Myocyte (in vitro differentiated cells): ENCODE results near the gene ZNF677. TPM values are rescaled to one million over a fixed set of nuclear protein-coding genes. Genes with fewer than 3 reads are reported as not detected.
"Not testable (repeated sequence)": the region's sequence is repeated elsewhere in the genome, so short reads cannot be mapped to it uniquely, and the experiment has no call there.

Experiments used
- DNase-seq: peaks from one replicate; pipeline ENCODE4 v3.0.0-alpha.2; 2012; ENCODE audit warnings: low read depth
- polyA plus RNA-seq: library from polyadenylated mRNA; unstranded; fragments of >200 nt; gene quantifications from one replicate; pipeline ENCODE4 v1.2.1, GENCODE V29; 2012; ENCODE audit warnings: missing spikeins
- total RNA-seq: library from RNA; depleted of rRNA; stranded (reverse); fragments of >200 nt; gene quantifications from 2 replicates; pipeline ENCODE4 v1.2.3, GENCODE V29; 2014

ZNF677 gene
- 5.8 and 10.6 TPM in 2 replicates for total RNA-seq
- 8.2 TPM for polyA plus RNA-seq

- DNase-seq, result peak; percentile 65
These were observed at the start of gene ZNF677 for GRCh38 chr19:53254411-53255341. Gene ZNF677 (minus strand): TSS chr19:53254873. CDS start chr19:53251550, 3,323 bp downstream.

- DNase-seq, result not testable (repeated sequence)
These were observed 46.7 kb upstream of the ZNF677 start for GRCh38 chr19:53301341-53301740.

GRCh38 chr19:53294786-53295441 lies 40.2 kb upstream of the ZNF677 start:
- DNase-seq, result no peak

DNA sequence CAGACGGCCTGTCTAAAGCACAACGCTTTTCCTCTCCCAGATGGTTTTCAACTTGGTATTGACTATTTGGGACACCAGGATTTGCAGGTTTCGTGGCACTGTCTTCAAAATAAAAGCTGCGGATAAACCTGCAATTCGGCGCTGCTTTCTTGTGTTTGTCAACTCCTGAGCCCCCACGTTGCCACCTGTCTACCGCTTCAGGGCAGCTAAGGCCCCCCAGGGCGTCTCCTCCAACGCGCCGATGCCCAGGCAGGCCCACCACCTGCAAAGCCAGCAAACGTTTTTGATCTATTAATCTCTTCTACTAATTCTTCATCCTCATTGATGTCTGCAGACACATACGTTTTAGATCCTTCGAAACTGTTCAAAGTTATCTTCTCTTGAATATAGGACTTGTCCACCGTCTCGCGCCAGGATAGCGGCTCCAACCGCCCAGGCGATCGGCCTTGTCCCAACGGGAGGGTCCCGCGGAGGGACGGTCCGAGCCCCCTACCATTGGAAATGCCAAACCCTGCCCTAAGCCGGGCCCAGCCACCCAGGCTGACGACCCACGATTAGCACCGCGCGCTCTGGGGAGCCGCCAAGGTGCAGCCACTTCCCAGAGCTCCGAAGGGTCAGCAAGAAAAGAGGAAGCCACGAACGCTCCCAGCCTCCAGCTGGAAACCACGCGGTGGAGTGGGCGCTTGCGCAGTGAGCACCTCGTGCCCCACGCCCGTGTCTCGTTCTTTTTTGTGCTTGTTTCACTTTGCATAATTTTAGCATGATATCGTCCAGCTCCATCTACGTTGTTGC lies 36.3 kb upstream of the ZNF677 start:
- no peak for DNase-seq

DNA sequence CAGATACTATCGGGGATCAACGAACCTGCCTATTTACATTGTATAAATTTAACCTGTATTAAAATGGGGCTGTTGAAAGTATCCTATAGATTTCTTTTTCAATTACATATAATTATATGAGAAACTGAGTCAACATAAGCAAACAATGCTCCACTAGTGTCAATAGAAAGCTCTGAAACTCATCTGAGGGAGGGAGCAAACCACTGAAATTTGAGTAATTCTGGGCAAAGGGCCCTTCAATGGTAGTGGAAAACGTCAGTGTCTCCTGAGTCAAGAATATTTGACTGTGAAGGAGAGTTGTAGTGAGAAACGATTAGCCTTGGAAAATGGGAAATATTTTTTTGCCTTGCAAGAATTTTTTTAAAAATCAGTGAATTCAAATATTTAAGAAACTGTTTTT lies 30.4 kb upstream of the ZNF677 start:
- DNase-seq, result no peak

DNA sequence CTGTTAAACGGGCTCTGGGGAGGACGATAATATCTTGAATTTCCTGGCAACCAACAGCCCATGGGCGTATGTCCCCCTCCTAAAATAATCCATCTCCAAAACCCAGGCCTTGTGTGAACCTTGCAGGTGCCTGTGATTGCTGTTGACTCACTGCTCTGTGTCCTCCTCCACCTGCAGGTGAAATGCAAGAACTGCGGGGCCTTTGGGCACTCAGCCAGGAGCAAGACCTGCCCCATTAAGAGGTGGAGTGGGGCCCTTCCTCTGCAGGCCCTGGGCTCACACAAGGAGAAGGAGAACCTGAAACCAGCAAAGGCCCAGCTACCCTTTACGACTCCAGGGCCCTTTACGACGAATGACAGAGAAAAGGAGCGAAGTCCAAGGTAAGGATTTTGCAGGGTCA lies 27.3 kb upstream of the ZNF677 start:
- not testable (repeated sequence) for DNase-seq

- DNase-seq, result no peak
These were observed 20.8 kb upstream of the ZNF677 start for GRCh38 chr19:53275480-53275879.

DNA sequence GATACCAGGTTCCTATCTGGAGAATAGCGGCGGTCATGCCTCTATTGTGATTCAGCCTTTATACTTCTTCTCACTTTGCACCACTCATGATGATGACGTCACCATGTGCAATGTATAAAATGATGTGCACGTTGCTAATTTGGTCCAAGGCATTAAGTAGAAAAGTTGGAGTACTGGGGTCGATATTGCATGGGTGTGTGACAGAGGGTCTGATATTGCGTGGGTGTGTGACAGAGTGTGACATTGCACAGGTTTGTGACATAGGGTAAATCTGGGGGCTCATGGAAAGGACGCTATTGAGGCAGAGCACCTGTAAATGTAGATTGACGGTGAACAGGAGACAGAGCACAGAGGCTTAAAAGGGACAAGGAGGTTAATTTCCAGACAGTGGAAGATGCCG lies 17.4 kb upstream of the ZNF677 start:
- DNase-seq, result no peak

GRCh38 chr19:53269861-53270260 lies 15.2 kb upstream of the ZNF677 start:
- DNase-seq, result not testable (repeated sequence)

- DNase-seq, result not testable (repeated sequence)
These were observed 12.9 kb upstream of the ZNF677 start, which contains the start of gene VN1R4 for GRCh38 chr19:53267623-53268022. Gene VN1R4 (minus strand): TSS chr19:53267723. CDS start chr19:53267665, 58 bp downstream.

GRCh38 chr19:53257715-53258342 lies 3.2 kb upstream of the ZNF677 start, which contains the start of gene VN1R2:
Gene VN1R2 (plus strand): TSS chr19:53258292. CDS start chr19:53258376, 84 bp downstream.
- not testable (repeated sequence) for DNase-seq

- no peak for DNase-seq
These were observed 8.2 kb downstream of the ZNF677 start for GRCh38 chr19:53246498-53246897.

- DNase-seq, result no peak
These were observed 17.4 kb downstream of the ZNF677 start for GRCh38 chr19:53237114-53237777.

GRCh38 chr19:53224606-53225005 lies 30.1 kb downstream of the ZNF677 start:
- no peak for DNase-seq

DNA sequence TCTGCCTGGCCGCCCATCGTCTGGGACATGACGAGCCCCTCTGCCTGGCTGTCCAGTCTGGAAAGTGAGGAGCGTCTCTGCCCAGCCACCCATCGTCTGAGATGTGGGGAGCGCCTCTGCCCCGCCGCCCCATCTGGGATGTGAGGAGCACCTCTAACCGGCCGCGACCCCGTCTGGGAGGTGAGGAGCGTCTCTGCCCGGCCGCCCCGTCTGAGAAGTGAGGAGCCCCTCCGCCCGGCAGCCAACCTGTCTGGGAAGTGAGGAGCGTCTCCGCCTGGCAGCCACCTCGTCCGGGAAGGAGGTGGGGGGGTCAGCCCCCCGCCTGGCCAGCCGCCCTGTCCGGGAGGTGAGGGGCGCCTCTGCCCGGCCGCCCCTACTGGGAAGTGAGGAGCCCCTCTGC lies 32.0 kb downstream of the ZNF677 start:
- not testable (repeated sequence) for DNase-seq

DNA sequence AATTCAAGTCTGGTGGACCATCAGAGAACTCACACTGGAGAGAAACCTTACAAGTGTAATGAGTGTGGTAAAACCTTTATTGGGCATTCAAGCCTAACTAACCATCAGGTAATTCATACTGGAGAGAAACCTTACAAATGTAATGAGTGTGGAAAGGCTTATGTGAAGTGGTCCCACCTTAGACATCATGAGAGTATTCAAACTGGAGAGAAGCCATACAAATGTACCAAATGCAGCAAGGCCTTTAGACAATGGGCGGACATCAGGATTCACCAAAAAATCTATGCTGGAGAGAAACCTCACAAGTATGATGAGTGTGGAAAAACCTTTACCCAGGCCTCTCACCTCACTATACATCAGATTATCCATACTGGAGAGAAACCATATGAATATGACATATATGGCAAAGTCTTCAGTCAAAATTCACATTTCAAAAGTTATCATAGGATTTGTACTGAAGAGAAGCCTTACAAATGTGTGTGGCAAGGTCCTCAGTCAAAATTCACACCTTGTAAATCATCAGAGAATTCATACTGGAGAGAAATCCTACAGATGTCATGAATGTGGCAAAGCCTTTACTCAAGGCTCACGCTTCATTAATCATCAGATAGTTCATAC lies 41.9 kb downstream of the ZNF677 start:
- DNase-seq, result no peak

DNA sequence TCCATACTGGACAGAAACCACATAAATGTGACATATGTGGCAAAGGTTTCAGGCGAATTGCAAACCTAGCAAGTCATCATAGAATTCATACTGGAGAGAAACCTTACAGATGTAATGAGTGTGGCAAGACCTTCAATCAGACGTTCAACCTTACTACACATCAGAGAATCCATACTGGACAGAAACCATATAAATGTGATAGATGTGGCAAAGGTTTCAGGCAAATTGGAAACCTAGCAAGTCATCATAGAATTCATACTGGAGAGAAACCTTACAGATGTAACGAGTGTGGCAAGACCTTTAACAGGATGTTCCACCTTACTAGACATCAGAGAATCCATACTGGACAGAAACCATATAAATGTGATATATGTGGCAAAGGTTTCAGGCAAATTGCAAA lies 43.1 kb downstream of the ZNF677 start:
- DNase-seq, result not testable (repeated sequence)

GRCh38 chr19:53196777-53197396 lies 57.8 kb downstream of the ZNF677 start:
- DNase-seq, result peak; percentile 38

- peak; percentile 70 for DNase-seq
These were observed 59.3 kb downstream of the ZNF677 start for GRCh38 chr19:53195265-53195903.
